Measurements from ENCODE around the gene PLCZ1.

DNA sequence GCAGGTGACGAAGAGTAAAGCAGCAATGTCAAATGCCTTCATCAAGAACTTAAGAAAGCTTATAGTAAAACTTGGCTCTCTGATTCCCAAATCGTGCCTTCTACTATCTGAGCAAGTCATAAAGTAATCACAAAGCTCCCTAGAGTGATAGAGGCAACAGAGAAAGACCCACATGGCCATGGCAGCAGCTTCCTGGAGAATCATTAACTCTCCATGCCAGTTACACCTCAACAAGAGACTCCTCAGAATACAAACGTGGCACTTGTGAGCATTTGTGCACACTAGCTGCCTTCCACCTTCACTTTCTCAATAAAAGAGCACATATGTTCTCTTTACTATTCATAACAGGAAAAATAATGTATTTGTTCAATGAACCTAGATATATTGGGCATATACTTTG lies 48.0 kb downstream of the PLCZ1 start:
- TF ChIP-seq, protein P1, sequence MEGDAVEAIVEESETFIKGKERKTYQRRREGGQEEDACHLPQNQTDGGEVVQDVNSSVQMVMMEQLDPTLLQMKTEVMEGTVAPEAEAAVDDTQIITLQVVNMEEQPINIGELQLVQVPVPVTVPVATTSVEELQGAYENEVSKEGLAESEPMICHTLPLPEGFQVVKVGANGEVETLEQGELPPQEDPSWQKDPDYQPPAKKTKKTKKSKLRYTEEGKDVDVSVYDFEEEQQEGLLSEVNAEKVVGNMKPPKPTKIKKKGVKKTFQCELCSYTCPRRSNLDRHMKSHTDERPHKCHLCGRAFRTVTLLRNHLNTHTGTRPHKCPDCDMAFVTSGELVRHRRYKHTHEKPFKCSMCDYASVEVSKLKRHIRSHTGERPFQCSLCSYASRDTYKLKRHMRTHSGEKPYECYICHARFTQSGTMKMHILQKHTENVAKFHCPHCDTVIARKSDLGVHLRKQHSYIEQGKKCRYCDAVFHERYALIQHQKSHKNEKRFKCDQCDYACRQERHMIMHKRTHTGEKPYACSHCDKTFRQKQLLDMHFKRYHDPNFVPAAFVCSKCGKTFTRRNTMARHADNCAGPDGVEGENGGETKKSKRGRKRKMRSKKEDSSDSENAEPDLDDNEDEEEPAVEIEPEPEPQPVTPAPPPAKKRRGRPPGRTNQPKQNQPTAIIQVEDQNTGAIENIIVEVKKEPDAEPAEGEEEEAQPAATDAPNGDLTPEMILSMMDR (IDR thresholded peaks at IDR 0.05) = no peak
- no peak for TF ChIP-seq POLR2A (IDR thresholded peaks at IDR 0.05)
